Smooth muscle cell (in vitro differentiated cells): ENCODE measurements around the gene MUC15. TPM values are rescaled to one million over a fixed set of nuclear protein-coding genes. Genes with fewer than 3 reads are reported as not detected.

Experiments
- DNase-seq: peaks from one replicate; lab custom pipeline; 2025; ENCODE audit not compliant: unreplicated experiment; lab: John Stamatoyannopoulos, UW
- H2AFZ ChIP-seq: fragments of 200-600 bp; sonication (generic); 2 replicates; pipeline ENCODE4 v1.6.0; 2016; ENCODE audit warnings: antibody characterized with exemption, low read depth, mild to moderate bottlenecking
- H3F3A ChIP-seq: fragments of 200-600 bp; sonication (generic); 2 replicates; pipeline ENCODE4 v1.6.0; 2017; ENCODE audit warnings: antibody characterized with exemption, low read depth
- H3K27ac ChIP-seq: fragments of 200-600 bp; sonication (generic); 2 replicates; pipeline ENCODE4 v1.5.1; 2016; ENCODE audit warnings: low read depth, mild to moderate bottlenecking
- H3K27me3 ChIP-seq: fragments of 200-600 bp; sonication (generic); 2 replicates; pipeline ENCODE4 v1.6.1; 2016; ENCODE audit warnings: low read depth, mild to moderate bottlenecking
- H3K36me3 ChIP-seq: fragments of 200-600 bp; sonication (generic); 2 replicates; pipeline ENCODE4 v1.5.1; 2016; ENCODE audit warnings: low read depth
- H3K4me1 ChIP-seq: fragments of 200-600 bp; sonication (generic); 2 replicates; pipeline ENCODE4 v1.5.1; 2016; ENCODE audit warnings: low read depth
- H3K4me2 ChIP-seq: fragments of 200-600 bp; sonication (generic); 2 replicates; pipeline ENCODE4 v1.6.0; 2016; ENCODE audit warnings: mild to moderate bottlenecking
- H3K4me3 ChIP-seq: fragments of 200-600 bp; sonication (generic); 2 replicates; pipeline ENCODE4 v1.5.1; 2016; ENCODE audit warnings: mild to moderate bottlenecking
- H3K79me2 ChIP-seq: fragments of 200-600 bp; sonication (generic); 2 replicates; pipeline ENCODE4 v1.6.0; 2016; ENCODE audit warnings: low read depth, mild to moderate bottlenecking
- H3K9ac ChIP-seq: fragments of 200-600 bp; sonication (generic); 2 replicates; pipeline ENCODE4 v1.6.0; 2016; ENCODE audit warnings: low read depth
- H3K9me3 ChIP-seq: fragments of 200-600 bp; sonication (generic); replicated peaks from 2 replicates; pipeline ENCODE4 v1.5.1; 2016; ENCODE audit warnings: low read depth
- H4K20me1 ChIP-seq: fragments of 200-600 bp; sonication (generic); 2 replicates; pipeline ENCODE4 v1.6.0; 2016; ENCODE audit warnings: low read depth
- CTCF ChIP-seq: fragments of 200-600 bp; sonication (generic); IDR thresholded peaks from 2 replicates; pipeline ENCODE4 v1.5.1; 2017; ENCODE audit warnings: borderline replicate concordance, mild to moderate bottlenecking, antibody characterized with exemption; ENCODE audit not compliant: insufficient read depth, poor library complexity, severe bottlenecking
- WGBS: methylation state at CpG from one replicate; pipeline ENCODE4 v1.1.7; 2016; ENCODE audit warnings: low lambda C conversion rate; 5-methylcytosine and 5-hydroxymethylcytosine counted together
- polyA plus RNA-seq: library from polyadenylated mRNA; unstranded; fragments of >200 nt; fragmentation: Nextera tagmentation; extraction: Ambion mirVana; gene quantifications from 2 replicates; pipeline ENCODE4 v1.2.1, GENCODE V29; 2016
- total RNA-seq: library from RNA; depleted of rRNA; stranded (reverse); fragments of >200 nt; gene quantifications from 2 replicates; pipeline ENCODE4 v1.2.3, GENCODE V29; 2014

The MUC15 gene
- total and polyA plus RNA-seq, 2 experiments from 2014 or later, result 0.26 to 3.2 TPM

DNA sequence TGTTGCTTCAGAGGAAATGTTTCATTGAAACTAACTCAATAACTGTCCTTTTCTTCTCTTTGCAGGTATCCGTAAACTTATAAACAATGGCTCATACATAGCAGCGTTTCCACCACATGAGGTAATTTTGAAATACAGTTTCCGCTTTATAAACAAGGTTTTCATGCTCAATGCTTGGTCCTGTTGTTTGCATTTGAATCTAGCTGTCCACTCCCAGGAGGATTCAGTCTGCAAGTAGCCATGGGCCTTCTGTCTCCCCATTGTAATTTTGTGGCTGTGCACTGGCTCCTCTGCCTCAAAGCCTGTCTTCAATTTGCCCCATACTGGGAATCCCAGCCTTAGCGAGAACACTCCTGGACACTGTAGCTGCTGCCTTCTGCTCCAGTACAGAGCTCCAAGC lies 34.7 kb downstream of the MUC15 start:
- no peaks in the 10 kb centered on the region for H3K36me3 ChIP-seq
- no peak overlapping the region for H2AFZ ChIP-seq
- H3K4me3 ChIP-seq, result no peak overlapping the region
- no peak overlapping the region for H3K4me2 ChIP-seq
- H3F3A ChIP-seq, result no peaks in the 10 kb centered on the region
- H3K27ac ChIP-seq, result no peak overlapping the region
- H3K9me3 ChIP-seq, result no peaks in the 10 kb centered on the region
- H3K9ac ChIP-seq, result no peak overlapping the region
- peaks cover 4% of the 10 kb centered on the region for H3K27me3 ChIP-seq
- WGBS, result 94% methylated on average over 4 of the region's 4 CpGs
- H3K79me2 ChIP-seq, result no peaks in the 10 kb centered on the region
- no peaks in the 10 kb centered on the region for H3K4me1 ChIP-seq
- no peak for TF ChIP-seq CTCF
- H4K20me1 ChIP-seq, result no peaks in the 10 kb centered on the region
- no peak for DNase-seq

GRCh38 chr11:26527685-26528084 lies 44.4 kb downstream of the MUC15 start:
- no peak for DNase-seq
- Histone ChIP-seq H3K79me2 (no peaks in the 10 kb centered on the region), H3K9me3 (no peaks in the 10 kb centered on the region), H3K4me1 (no peaks in the 10 kb centered on the region), H3K4me3 (no peak overlapping the region), H2AFZ (no peak overlapping the region), H3F3A (no peaks in the 10 kb centered on the region), H3K9ac (no peak overlapping the region), H3K27me3 (peaks cover 6% of the 10 kb centered on the region), H3K36me3 (no peaks in the 10 kb centered on the region), H3K4me2 (no peak overlapping the region), H4K20me1 (no peaks in the 10 kb centered on the region), H3K27ac (no peak overlapping the region)
- TF ChIP-seq CTCF, result no peak
- WGBS, result 59% methylated on average over 1 of the region's 1 CpG

- no peak overlapping the region for H3K27ac ChIP-seq
- H3F3A ChIP-seq, result no peaks in the 10 kb centered on the region
- H3K9me3 ChIP-seq, result no peaks in the 10 kb centered on the region
- WGBS, result 39% methylated on average over 12 of the region's 12 CpGs
- peak; percentile 30 for TF ChIP-seq CTCF
- H3K79me2 ChIP-seq, result no peaks in the 10 kb centered on the region
- H3K9ac ChIP-seq, result no peak overlapping the region
- DNase-seq, result no peak
- H3K27me3 ChIP-seq, result peaks cover 4% of the 10 kb centered on the region
- no peak overlapping the region for H2AFZ ChIP-seq
- H3K4me3 ChIP-seq, result peak overlapping the region; percentile 30
- H4K20me1 ChIP-seq, result no peaks in the 10 kb centered on the region
- no peaks in the 10 kb centered on the region for H3K4me1 ChIP-seq
- H3K4me2 ChIP-seq, result peak overlapping the region; percentile 53
- H3K36me3 ChIP-seq, result no peaks in the 10 kb centered on the region
Observed at GRCh38 chr11:26522912-26523610, 49.0 kb downstream of the MUC15 start.

GRCh38 chr11:26519469-26519868 lies 52.6 kb downstream of the MUC15 start:
- peaks cover 5% of the 10 kb centered on the region for H3K27me3 ChIP-seq
- no peaks in the 10 kb centered on the region for H3K9me3 ChIP-seq
- no peaks in the 10 kb centered on the region for H3F3A ChIP-seq
- no peak overlapping the region for H2AFZ ChIP-seq
- 96% methylated on average over 2 of the region's 2 CpGs for WGBS
- no peak overlapping the region for H3K4me2 ChIP-seq
- H3K4me1 ChIP-seq, result no peaks in the 10 kb centered on the region
- H3K27ac ChIP-seq, result no peak overlapping the region
- no peak for TF ChIP-seq CTCF
- H3K36me3 ChIP-seq, result no peaks in the 10 kb centered on the region
- no peak for DNase-seq
- no peak overlapping the region for H3K4me3 ChIP-seq
- H4K20me1 ChIP-seq, result no peaks in the 10 kb centered on the region
- no peak overlapping the region for H3K9ac ChIP-seq
- H3K79me2 ChIP-seq, result no peaks in the 10 kb centered on the region
